T-helper 2 cell treated with Interferon-gamma antibody and Interleukin-4, amounts not matched to agents 5 μg/mL and 100 μg/mL, for 36 hours (primary cell): ENCODE measurements around the gene ARF6.

Experiments used
- DNase-seq: peaks from one replicate; pipeline ENCODE4 v3.0.0; 2021; ENCODE audit warnings: low spot score
- H3K27ac Mint-ChIP-seq: one replicate; pipeline ENCODE4 v1.8.0; 2021; ENCODE audit warnings: mild to moderate bottlenecking, mixed read lengths
- H3K27me3 Mint-ChIP-seq: one replicate; pipeline ENCODE4 v1.8.0; 2021; ENCODE audit warnings: low read depth, mixed read lengths
- H3K36me3 Mint-ChIP-seq: one replicate; pipeline ENCODE4 v1.8.0; 2021; ENCODE audit warnings: low read depth, mixed read lengths
- H3K4me1 Mint-ChIP-seq: one replicate; pipeline ENCODE4 v1.8.0; 2021; ENCODE audit warnings: low read depth, mixed read lengths
- H3K4me3 Mint-ChIP-seq: one replicate; pipeline ENCODE4 v1.8.0; 2022; ENCODE audit warnings: mild to moderate bottlenecking, moderate library complexity, mixed read lengths
- H3K9me3 Mint-ChIP-seq: one replicate; pipeline ENCODE4 v1.8.0; 2021; ENCODE audit warnings: mixed read lengths

Gene ARF6

GRCh38 chr14:49907186-49907585, 14.3 kb downstream of the ARF6 start:
- Mint-ChIP-seq H3K4me3 (peak overlapping the region; percentile 72), H3K4me1 (peaks cover 31% of the 10 kb centered on the region), H3K9me3 (peaks cover 3% of the 10 kb centered on the region), H3K27me3 (no peaks in the 10 kb centered on the region), H3K36me3 (peaks cover 6% of the 10 kb centered on the region), H3K27ac (peak overlapping the region; percentile 12)
- DNase-seq, result no peak

- Mint-ChIP-seq H3K36me3 (peaks cover 3% of the 10 kb centered on the region), H3K4me1 (peaks cover 29% of the 10 kb centered on the region), H3K27ac (no peak overlapping the region)
These were observed 15.5 kb downstream of the ARF6 start for GRCh38 chr14:49908433-49908782.

GRCh38 chr14:49909016-49909415, 16.1 kb downstream of the ARF6 start:
- Mint-ChIP-seq H3K4me1 (peaks cover 28% of the 10 kb centered on the region), H3K4me3 (no peak overlapping the region), H3K27me3 (no peaks in the 10 kb centered on the region), H3K27ac (no peak overlapping the region), H3K9me3 (peaks cover 2% of the 10 kb centered on the region), H3K36me3 (peaks cover 1% of the 10 kb centered on the region)
- no peak for DNase-seq

More at GRCh38 chr14:49908433-49908782, 15.5 kb downstream of the ARF6 start:
- no peaks in the 10 kb centered on the region for H3K27me3 Mint-ChIP-seq
- peak overlapping the region; percentile 42 for H3K4me3 Mint-ChIP-seq
- DNase-seq, result no peak
- peaks cover 3% of the 10 kb centered on the region for H3K9me3 Mint-ChIP-seq

- Mint-ChIP-seq H3K27ac (no peak overlapping the region), H3K9me3 (no peaks in the 10 kb centered on the region)
- DNase-seq, result no peak
These were observed 22.2 kb downstream of the ARF6 start for GRCh38 chr14:49915085-49915484.

GRCh38 chr14:49918706-49919105, 25.8 kb downstream of the ARF6 start:
- no peak overlapping the region for H3K4me3 Mint-ChIP-seq
- H3K27me3 Mint-ChIP-seq, result peaks cover 2% of the 10 kb centered on the region
- no peaks in the 10 kb centered on the region for H3K9me3 Mint-ChIP-seq
- H3K36me3 Mint-ChIP-seq, result no peaks in the 10 kb centered on the region
- DNase-seq, result no peak
- peaks cover 15% of the 10 kb centered on the region for H3K4me1 Mint-ChIP-seq
- H3K27ac Mint-ChIP-seq, result no peak overlapping the region

More at GRCh38 chr14:49915085-49915484, 22.2 kb downstream of the ARF6 start:
- Mint-ChIP-seq H3K4me3 (no peak overlapping the region), H3K27me3 (no peaks in the 10 kb centered on the region), H3K4me1 (peaks cover 13% of the 10 kb centered on the region), H3K36me3 (no peaks in the 10 kb centered on the region)

GRCh38 chr14:49919825-49920659, 27.2 kb downstream of the ARF6 start:
- Mint-ChIP-seq H3K27me3 (peaks cover 2% of the 10 kb centered on the region), H3K9me3 (no peaks in the 10 kb centered on the region), H3K36me3 (no peaks in the 10 kb centered on the region), H3K4me3 (no peak overlapping the region), H3K27ac (no peak overlapping the region), H3K4me1 (peaks cover 15% of the 10 kb centered on the region)
- DNase-seq, result no peak

- Mint-ChIP-seq H3K9me3 (no peaks in the 10 kb centered on the region), H3K36me3 (no peaks in the 10 kb centered on the region), H3K4me1 (peaks cover 12% of the 10 kb centered on the region), H3K27me3 (peaks cover 2% of the 10 kb centered on the region), H3K27ac (no peak overlapping the region), H3K4me3 (no peak overlapping the region)
- no peak for DNase-seq
These were observed 28.1 kb downstream of the ARF6 start for GRCh38 chr14:49920935-49921334.

GRCh38 chr14:49921401-49921800, 28.5 kb downstream of the ARF6 start:
- peaks cover 2% of the 10 kb centered on the region for H3K27me3 Mint-ChIP-seq
- no peak overlapping the region for H3K27ac Mint-ChIP-seq
- H3K36me3 Mint-ChIP-seq, result no peaks in the 10 kb centered on the region
- peaks cover 12% of the 10 kb centered on the region for H3K4me1 Mint-ChIP-seq
- no peak for DNase-seq
- H3K4me3 Mint-ChIP-seq, result no peak overlapping the region
- no peaks in the 10 kb centered on the region for H3K9me3 Mint-ChIP-seq

GRCh38 chr14:49923442-49923841, 30.6 kb downstream of the ARF6 start:
- H3K4me3 Mint-ChIP-seq, result no peak overlapping the region
- DNase-seq, result no peak
- H3K27ac Mint-ChIP-seq, result no peak overlapping the region
- H3K27me3 Mint-ChIP-seq, result peaks cover 2% of the 10 kb centered on the region
- H3K36me3 Mint-ChIP-seq, result no peaks in the 10 kb centered on the region
- H3K9me3 Mint-ChIP-seq, result no peaks in the 10 kb centered on the region
- H3K4me1 Mint-ChIP-seq, result peaks cover 12% of the 10 kb centered on the region

GRCh38 chr14:49923881-49924280, 31.0 kb downstream of the ARF6 start:
- Mint-ChIP-seq H3K4me3 (no peak overlapping the region), H3K4me1 (peaks cover 12% of the 10 kb centered on the region), H3K9me3 (no peaks in the 10 kb centered on the region), H3K36me3 (no peaks in the 10 kb centered on the region), H3K27ac (no peak overlapping the region), H3K27me3 (peaks cover 2% of the 10 kb centered on the region)
- DNase-seq, result no peak

GRCh38 chr14:49924852-49925251, 32.0 kb downstream of the ARF6 start:
- Mint-ChIP-seq H3K36me3 (no peaks in the 10 kb centered on the region), H3K27ac (no peak overlapping the region), H3K4me3 (no peak overlapping the region), H3K9me3 (no peaks in the 10 kb centered on the region), H3K4me1 (peaks cover 12% of the 10 kb centered on the region), H3K27me3 (peaks cover 2% of the 10 kb centered on the region)
- DNase-seq, result no peak

- Mint-ChIP-seq H3K27me3 (no peaks in the 10 kb centered on the region), H3K4me3 (no peak overlapping the region), H3K27ac (no peak overlapping the region), H3K9me3 (no peaks in the 10 kb centered on the region), H3K36me3 (no peaks in the 10 kb centered on the region), H3K4me1 (peaks cover 10% of the 10 kb centered on the region)
- no peak for DNase-seq
These were observed 33.9 kb downstream of the ARF6 start for GRCh38 chr14:49926803-49927202.

GRCh38 chr14:49928015-49928414, 35.1 kb downstream of the ARF6 start:
- H3K27me3 Mint-ChIP-seq, result no peaks in the 10 kb centered on the region
- H3K9me3 Mint-ChIP-seq, result no peaks in the 10 kb centered on the region
- no peak overlapping the region for H3K27ac Mint-ChIP-seq
- no peak overlapping the region for H3K4me3 Mint-ChIP-seq
- peaks cover 10% of the 10 kb centered on the region for H3K4me1 Mint-ChIP-seq
- no peaks in the 10 kb centered on the region for H3K36me3 Mint-ChIP-seq
- no peak for DNase-seq

GRCh38 chr14:49930720-49931119, 37.8 kb downstream of the ARF6 start:
- Mint-ChIP-seq H3K27me3 (no peaks in the 10 kb centered on the region), H3K27ac (peak overlapping the region; percentile 15), H3K4me1 (peaks cover 4% of the 10 kb centered on the region), H3K4me3 (no peak overlapping the region), H3K9me3 (no peaks in the 10 kb centered on the region), H3K36me3 (no peaks in the 10 kb centered on the region)
- DNase-seq, result no peak

- Mint-ChIP-seq H3K9me3 (peaks cover 7% of the 10 kb centered on the region), H3K27ac (no peak overlapping the region), H3K4me3 (no peak overlapping the region), H3K27me3 (no peaks in the 10 kb centered on the region), H3K4me1 (peaks cover 4% of the 10 kb centered on the region), H3K36me3 (peaks cover 2% of the 10 kb centered on the region)
- DNase-seq, result no peak
These were observed 38.6 kb downstream of the ARF6 start for GRCh38 chr14:49931523-49931922.
